ENCODE results near the gene NRDE2.
A peak's percentile ranks its signal among the peaks of the same experiment; 100 is the strongest.
"Not testable (repeated sequence)": the region's sequence is repeated elsewhere in the genome, so short reads cannot be mapped to it uniquely, and the experiment has no call there.

Gene NRDE2

GRCh38 chr14:90344331-90345238, 12.8 kb upstream of the NRDE2 start:
- no peaks in the 10 kb centered on the region for H3K27me3 ChIP-seq
- no peak overlapping the region for H3K4me3 ChIP-seq
- peaks cover 0 to 2% (median 0%) of the 10 kb centered on the region in 10 experiments; a peak in 2 of 20 replicates for H3K4me1 ChIP-seq
- H3K9ac ChIP-seq: no peak overlapping the region
- no peak for TF ChIP-seq Cebpa-rat (IDR thresholded peaks at IDR 0.05)
- no peaks in the 10 kb centered on the region for H4K20me1 ChIP-seq
- H3K9me3 ChIP-seq (replicated peaks in 1 of 11): no peaks in the 10 kb centered on the region
- H3K36me3 ChIP-seq: no peaks in the 10 kb centered on the region
- H3K27ac ChIP-seq: no peak overlapping the region
- H3K4me2 ChIP-seq: no peak overlapping the region

- no peak overlapping the region for H3K4me2 ChIP-seq
- no peaks in the 10 kb centered on the region for H3K4me1 ChIP-seq
- TF ChIP-seq Cebpa-rat (IDR thresholded peaks at IDR 0.05): no peak
- H3K9me3 ChIP-seq (replicated peaks in 1 of 11): no peaks in the 10 kb centered on the region
- no peaks in the 10 kb centered on the region for H3K27me3 ChIP-seq
- no peaks in the 10 kb centered on the region for H4K20me1 ChIP-seq
- no peak overlapping the region for H3K9ac ChIP-seq
- H3K4me3 ChIP-seq: no peak overlapping the region
- H3K36me3 ChIP-seq: no peaks in the 10 kb centered on the region
- no peak overlapping the region for H3K27ac ChIP-seq
Measured at GRCh38 chr14:90342327-90342726, 10.6 kb upstream of the NRDE2 start.

GRCh38 chr14:90341784-90342183, 10.0 kb upstream of the NRDE2 start:
- Histone ChIP-seq H4K20me1 (no peaks in the 10 kb centered on the region), H3K4me3 (no peak overlapping the region), H3K9ac (no peak overlapping the region), H3K36me3 (no peaks in the 10 kb centered on the region), H3K27me3 (no peaks in the 10 kb centered on the region), H3K27ac (no peak overlapping the region), H3K4me2 (no peak overlapping the region), H3K9me3 (replicated peaks in 1 of 11) (no peaks in the 10 kb centered on the region), H3K4me1 (no peaks in the 10 kb centered on the region)
- no peak for TF ChIP-seq Cebpa-rat (IDR thresholded peaks at IDR 0.05)

GRCh38 chr14:90341232-90341631, 9.5 kb upstream of the NRDE2 start:
- H3K9ac ChIP-seq; H3K27ac ChIP-seq; H4K20me1 ChIP-seq; H3K4me3 ChIP-seq; H3K36me3 ChIP-seq; H3K9me3 ChIP-seq (replicated peaks in 1 of 11); H3K4me1 ChIP-seq; H3K4me2 ChIP-seq; H3K27me3 ChIP-seq: not testable (repeated sequence)

GRCh38 chr14:90336985-90337384, 5.2 kb upstream of the NRDE2 start:
- Histone ChIP-seq H4K20me1 (no peaks in the 10 kb centered on the region), H3K27me3 (no peaks in the 10 kb centered on the region), H3K9ac (no peak overlapping the region), H3K4me3 (no peak overlapping the region), H3K27ac (no peak overlapping the region), H3K9me3 (replicated peaks in 1 of 11) (no peaks in the 10 kb centered on the region), H3K4me1 (peaks cover 0 to 4% (median 0%) of the 10 kb centered on the region in 10 experiments; a peak in 3 of 20 replicates), H3K4me2 (no peak overlapping the region), H3K36me3 (no peaks in the 10 kb centered on the region)
- no peak for TF ChIP-seq Cebpa-rat (IDR thresholded peaks at IDR 0.05)

GRCh38 chr14:90336401-90336800, 4.7 kb upstream of the NRDE2 start:
- Histone ChIP-seq H3K4me1 (peaks cover 0 to 4% (median under 1%) of the 10 kb centered on the region in 10 experiments; a peak in 10 of 20 replicates), H3K27ac (no peak overlapping the region), H3K9me3 (replicated peaks in 1 of 11) (no peaks in the 10 kb centered on the region), H3K9ac (no peak overlapping the region), H3K36me3 (no peaks in the 10 kb centered on the region), H3K4me3 (no peak overlapping the region), H3K4me2 (no peak overlapping the region), H4K20me1 (no peaks in the 10 kb centered on the region), H3K27me3 (no peaks in the 10 kb centered on the region)
- TF ChIP-seq Cebpa-rat (IDR thresholded peaks at IDR 0.05): no peak

GRCh38 chr14:90332271-90332584, 487 bp upstream of the NRDE2 start:
- no peak for TF ChIP-seq Cebpa-rat (IDR thresholded peaks at IDR 0.05)
- Histone ChIP-seq H3K9me3 (replicated peaks in 1 of 11) (no peaks in the 10 kb centered on the region), H3K27me3 (no peaks in the 10 kb centered on the region), H3K9ac (peak overlapping the region in 3 of 11 experiments; percentile 88 to 92 (median 89); a peak in 4 of 22 replicates), H3K4me1 (peaks cover 10 to 17% (median 14%) of the 10 kb centered on the region in 10 experiments), H3K4me2 (peak overlapping the region; percentile 44 to 87 (median 63); a peak in 20 of 22 replicates), H3K4me3 (peak overlapping the region; percentile 58 to 74 (median 68); a peak in 19 of 20 replicates), H4K20me1 (peaks cover 0 to 14% (median 0%) of the 10 kb centered on the region in 11 experiments; a peak in 2 of 22 replicates), H3K36me3 (peaks cover 0 to 5% (median 2%) of the 10 kb centered on the region in 11 experiments; a peak in 9 of 22 replicates), H3K27ac (peak overlapping the region; percentile 9 to 95 (median 80); a peak in 18 of 22 replicates)

GRCh38 chr14:90330203-90331196, 1.2 kb downstream of the NRDE2 start:
- Histone ChIP-seq H3K4me2 (peak overlapping the region; percentile 73 to 94 (median 87)), H3K36me3 (peaks cover 0 to 14% (median 10%) of the 10 kb centered on the region in 11 experiments; a peak in 12 of 22 replicates), H3K4me3 (peak overlapping the region; percentile 58 to 74 (median 68)), H3K27me3 (no peaks in the 10 kb centered on the region), H3K9ac (peak overlapping the region; percentile 78 to 92 (median 87); a peak in 21 of 22 replicates), H3K27ac (peak overlapping the region in 8 of 11 experiments; percentile 67 to 95 (median 91); a peak in 14 of 22 replicates), H4K20me1 (peaks cover 0 to 19% (median 0%) of the 10 kb centered on the region in 11 experiments; a peak in 4 of 22 replicates), H3K9me3 (replicated peaks in 1 of 11) (no peaks in the 10 kb centered on the region), H3K4me1 (peaks cover 10 to 21% (median 14%) of the 10 kb centered on the region in 10 experiments)
- no peak for TF ChIP-seq Cebpa-rat (IDR thresholded peaks at IDR 0.05)

GRCh38 chr14:90321891-90322290, 9.8 kb downstream of the NRDE2 start:
- H3K36me3 ChIP-seq: peaks cover 26 to 71% (median 53%) of the 10 kb centered on the region in 11 experiments
- no peak overlapping the region for H3K27ac ChIP-seq
- H4K20me1 ChIP-seq: peaks cover 0 to 45% (median 9%) of the 10 kb centered on the region in 11 experiments; a peak in 11 of 22 replicates
- H3K27me3 ChIP-seq: no peaks in the 10 kb centered on the region
- H3K4me1 ChIP-seq: peaks cover 9 to 19% (median 13%) of the 10 kb centered on the region in 10 experiments; a peak in 18 of 20 replicates
- H3K4me2 ChIP-seq: no peak overlapping the region
- H3K4me3 ChIP-seq: no peak overlapping the region
- peaks cover 12 to 30% (median 20%) of the 10 kb centered on the region in 11 experiments; a peak in 21 of 22 replicates for H3K9me3 ChIP-seq (replicated peaks in 1 of 11)
- H3K9ac ChIP-seq: no peak overlapping the region
- no peak for TF ChIP-seq Cebpa-rat (IDR thresholded peaks at IDR 0.05)
